ENCODE data around the gene FAS.
"Not testable (repeated sequence)": the region's sequence is repeated elsewhere in the genome, so short reads cannot be mapped to it uniquely, and the experiment has no call there.

Gene FAS

DNA sequence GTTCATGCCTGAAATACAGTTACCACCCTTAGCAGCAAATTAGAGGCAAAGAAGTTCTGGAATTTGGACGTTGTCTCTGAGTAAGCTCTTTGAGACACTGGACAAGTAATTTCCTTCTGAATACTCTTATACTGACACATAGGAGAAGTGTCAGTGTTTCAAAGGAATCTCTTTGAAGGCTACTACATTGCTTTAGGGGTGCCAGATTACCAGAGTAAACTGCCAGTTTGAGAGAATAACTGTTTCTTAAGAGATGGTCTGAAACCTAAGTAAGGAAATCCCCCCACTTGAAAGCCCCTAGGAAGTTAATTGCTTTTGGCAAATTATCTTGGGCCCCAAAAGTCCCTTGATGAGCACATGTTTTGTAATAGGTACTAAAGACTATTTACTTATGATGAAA lies 3.4 kb downstream of the FAS start:
- no peak for FAIRE-seq

DNA sequence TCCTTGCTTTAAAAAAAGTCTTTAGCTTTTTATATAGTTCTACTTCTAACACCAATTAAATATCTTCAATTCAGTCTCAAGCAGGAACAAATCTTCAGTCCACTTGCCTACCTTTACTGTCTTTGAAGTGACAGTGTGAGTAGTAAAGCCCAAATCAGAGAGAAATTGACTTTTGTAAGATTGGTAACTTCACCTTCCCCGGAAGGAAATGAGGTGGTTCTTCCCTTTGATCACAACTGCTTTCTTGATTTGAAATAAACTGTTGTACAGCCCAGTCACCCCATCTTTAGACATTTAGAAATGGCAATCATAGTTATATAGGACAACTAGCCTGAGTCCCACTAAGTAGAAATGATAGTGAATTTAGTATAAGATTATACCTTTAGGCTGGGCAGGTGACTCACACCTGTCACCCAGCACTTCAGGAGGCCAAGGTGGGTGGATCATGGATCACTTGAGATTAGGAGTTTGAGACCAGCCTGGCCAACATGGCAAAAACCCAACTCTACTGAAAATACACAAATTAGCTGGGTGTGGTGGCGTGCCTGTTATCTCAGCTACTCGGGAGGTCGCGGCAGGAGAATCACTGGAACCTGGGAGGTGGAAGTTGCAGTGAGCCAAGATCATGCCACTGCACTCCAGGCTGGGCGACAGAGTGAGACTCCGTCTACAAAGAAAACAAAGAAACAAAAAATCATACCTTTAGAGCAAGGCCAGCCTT lies 4.7 kb downstream of the FAS start:
- no peak for FAIRE-seq

DNA sequence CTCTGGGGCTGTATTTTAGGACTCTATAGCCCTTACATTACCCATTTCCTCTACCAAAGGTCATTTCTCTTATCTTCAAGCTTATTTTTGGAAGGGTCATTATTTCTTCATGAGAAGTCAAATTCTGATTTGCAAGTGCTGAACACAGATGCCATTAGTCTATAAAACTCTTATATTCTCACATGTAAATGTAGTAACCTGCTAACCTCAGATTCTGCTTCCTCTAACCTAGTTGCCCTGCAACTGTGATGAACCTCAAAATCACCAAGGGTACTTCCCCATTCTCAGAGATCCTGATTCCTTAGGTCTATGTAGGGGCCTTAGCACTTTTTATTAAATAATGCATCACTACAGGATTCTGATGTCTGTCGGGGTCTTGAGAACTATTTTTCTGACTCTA lies 6.3 kb downstream of the FAS start:
- no peak for FAIRE-seq

DNA sequence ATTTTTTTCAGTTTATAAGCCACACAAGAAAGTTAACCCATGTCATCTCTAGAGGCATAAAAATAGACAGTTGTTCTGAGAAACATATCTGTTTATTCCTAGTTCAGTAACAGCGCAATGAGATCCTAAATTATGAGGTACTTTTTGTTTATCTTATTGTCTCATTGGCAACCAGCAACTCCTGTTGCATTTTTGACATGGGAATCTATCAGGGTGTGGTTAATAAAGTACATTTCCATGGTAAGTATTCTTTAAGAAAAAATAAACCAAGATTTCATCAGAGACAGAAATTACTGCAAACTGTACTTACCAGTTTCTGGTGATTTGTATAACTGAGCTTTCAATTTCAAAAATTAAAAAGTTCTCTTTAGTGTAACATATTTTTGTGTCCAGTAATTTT lies 9.0 kb downstream of the FAS start:
- FAIRE-seq, result no peak

DNA sequence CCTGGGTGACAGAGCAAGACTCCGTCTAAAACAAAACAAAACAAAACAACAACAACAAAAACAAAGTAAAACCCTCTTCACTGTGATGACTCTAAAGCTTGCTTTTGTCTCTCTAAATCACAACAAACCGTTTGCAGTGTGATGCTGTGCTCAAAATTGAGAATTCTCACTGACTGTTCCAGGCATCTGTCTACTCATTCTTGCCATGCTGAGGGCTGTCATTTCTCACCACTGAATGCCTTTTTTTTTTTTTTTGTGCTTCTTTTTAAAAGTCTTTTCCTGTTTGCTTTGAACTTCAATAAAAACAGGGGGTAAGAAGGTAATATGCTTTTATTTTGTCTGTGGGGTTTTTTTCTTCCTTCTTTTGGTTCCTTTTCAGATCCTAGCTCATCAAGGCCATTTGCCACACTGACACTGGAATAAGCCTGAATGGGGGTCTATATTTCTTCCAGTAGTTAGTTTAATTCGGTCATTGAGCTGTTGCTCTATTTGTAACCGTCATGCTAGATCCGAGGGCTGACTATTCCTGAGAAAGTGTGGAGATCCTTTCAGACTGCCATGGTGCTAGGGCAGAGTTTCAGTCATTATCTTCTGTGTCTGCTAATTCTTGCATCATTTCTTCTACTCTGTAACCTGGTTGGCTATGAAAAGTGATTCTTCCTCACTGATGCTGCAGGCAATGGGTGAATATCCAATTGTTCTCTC lies 10.6 kb downstream of the FAS start:
- no peak for FAIRE-seq

DNA sequence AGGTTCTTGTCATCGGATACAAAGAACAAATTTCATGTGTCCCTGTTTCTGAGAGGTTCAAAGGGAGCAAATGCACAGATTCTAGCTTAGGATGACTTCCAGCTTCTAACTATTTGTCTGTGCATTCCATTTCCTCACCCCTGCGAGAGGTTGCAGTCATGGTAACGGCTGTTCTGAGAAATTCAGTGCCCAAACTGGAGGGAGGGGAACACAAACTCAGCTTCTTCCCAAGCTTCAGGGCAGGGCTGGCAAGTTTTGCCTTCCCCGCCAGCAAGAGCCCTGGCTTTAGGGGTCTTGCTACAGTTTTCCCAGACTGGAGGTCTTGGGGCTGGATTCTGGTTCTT lies 11.1 kb downstream of the FAS start:
- no peak for FAIRE-seq

DNA sequence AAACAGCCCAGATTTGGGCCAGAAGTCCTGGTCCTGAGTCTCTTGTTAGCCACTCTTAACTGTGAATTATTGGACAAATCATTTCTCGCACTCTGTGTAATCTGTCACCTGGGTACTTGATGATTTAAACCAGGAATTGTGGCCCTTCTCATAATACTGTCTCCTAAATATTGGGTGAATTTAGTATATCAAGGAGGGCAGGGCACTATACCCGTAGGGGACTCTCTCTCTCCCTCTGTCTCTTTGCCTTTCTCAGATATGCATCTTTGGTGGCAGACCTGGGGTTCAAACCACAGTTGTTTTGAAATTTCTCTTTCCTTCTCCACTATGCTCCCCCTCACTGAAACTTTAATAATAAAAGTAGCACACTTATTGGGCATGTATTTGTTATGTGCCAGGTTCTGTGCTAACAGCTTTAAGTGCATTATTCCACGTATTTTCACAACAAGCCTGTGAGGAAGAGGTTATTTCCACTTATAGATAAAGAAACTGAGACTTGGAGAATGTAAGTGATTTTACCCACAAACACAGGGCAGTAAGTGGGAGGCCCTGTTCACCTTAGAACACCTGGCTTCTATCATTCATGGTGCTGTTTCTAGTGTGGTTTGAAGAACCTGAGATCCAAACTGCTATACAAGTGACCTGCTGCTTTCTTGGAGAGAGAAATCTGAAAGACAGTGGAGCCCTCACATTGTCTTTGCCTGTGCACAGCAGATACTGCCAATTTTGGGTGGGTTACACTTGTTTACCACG lies 11.8 kb downstream of the FAS start:
- FAIRE-seq, result no peak

DNA sequence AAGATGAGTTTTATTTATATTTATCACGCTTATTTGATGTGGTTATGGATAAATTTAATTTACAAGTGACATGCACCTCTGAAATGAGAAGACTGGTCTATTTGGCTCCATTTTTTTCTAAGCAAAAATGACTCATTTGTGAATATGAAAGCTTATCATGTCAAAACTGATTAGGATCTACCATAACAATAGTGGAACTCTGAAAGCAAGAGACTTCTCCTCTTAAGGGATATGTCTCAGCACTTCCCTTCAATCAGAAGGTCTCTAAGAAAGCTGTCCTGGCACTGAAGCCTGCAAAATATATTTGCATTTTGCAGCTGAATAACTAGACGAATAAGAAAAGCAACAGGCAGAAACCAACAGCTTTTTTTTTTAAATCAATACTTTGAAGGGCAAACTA lies 12.7 kb downstream of the FAS start:
- no peak for FAIRE-seq

DNA sequence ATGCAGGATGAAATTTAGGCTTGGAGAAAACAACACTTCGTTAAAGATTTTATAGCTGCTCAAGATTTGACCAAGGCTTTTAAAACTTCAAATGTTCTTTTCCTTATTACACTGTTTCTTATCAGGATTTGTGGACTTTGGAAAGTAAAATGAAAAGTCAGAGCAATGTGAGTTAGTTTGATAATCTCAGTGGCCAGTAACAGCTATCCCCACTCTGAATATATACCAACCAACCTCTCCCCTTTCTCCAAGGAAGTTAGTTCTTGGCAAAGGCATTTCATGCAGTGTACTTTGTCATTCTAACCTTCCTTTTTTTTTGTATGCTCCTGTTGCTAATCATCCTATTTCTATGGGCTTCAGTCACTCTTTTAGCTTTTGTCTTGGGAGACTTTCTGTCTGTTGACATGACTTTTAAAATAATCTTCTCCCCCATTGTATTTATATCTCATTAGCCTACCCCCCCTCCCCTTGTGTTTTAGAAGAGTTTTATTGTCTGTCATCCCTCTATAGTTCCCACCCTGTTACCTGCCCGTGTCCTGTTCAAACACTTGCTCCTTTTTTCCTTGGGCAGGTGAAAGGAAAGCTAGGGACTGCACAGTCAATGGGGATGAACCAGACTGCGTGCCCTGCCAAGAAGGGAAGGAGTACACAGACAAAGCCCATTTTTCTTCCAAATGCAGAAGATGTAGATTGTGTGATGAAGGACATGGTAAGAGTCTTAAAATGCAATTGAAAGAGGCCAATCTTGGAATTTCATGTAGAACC lies 16.7 kb downstream of the FAS start:
- FAIRE-seq, result no peak

DNA sequence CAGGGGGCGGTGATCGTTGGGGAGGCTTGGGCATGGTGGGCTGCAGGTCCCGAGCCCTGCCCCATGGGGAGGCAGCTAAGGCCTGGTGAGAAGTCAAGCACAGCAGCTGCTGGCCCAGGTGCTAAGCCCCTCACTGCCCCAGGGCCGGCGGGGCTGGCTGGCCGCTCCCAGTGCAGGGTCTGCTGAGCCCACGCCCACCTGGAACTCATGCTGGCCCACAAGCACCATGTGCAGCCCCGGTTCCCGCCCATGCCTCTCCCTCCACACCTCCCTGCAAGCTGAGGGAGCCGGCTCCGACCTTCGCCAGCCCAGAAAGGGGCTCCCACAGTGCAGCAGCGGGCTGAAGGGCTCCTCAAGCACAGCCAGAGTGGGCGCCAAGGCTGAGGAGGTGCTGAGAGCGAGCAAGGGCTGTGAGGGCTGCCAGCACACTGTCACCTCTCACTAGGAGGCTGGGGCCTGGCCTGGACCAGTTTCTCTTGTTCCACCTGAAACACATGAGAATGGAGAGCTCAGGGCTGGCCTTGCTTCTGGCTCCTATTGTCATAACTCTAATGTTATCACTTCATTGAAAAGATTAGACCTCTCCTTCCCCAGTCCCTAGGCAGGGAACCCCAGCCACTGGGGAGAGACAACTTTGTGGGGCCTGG lies 28.2 kb downstream of the FAS start:
- not testable (repeated sequence) for FAIRE-seq

DNA sequence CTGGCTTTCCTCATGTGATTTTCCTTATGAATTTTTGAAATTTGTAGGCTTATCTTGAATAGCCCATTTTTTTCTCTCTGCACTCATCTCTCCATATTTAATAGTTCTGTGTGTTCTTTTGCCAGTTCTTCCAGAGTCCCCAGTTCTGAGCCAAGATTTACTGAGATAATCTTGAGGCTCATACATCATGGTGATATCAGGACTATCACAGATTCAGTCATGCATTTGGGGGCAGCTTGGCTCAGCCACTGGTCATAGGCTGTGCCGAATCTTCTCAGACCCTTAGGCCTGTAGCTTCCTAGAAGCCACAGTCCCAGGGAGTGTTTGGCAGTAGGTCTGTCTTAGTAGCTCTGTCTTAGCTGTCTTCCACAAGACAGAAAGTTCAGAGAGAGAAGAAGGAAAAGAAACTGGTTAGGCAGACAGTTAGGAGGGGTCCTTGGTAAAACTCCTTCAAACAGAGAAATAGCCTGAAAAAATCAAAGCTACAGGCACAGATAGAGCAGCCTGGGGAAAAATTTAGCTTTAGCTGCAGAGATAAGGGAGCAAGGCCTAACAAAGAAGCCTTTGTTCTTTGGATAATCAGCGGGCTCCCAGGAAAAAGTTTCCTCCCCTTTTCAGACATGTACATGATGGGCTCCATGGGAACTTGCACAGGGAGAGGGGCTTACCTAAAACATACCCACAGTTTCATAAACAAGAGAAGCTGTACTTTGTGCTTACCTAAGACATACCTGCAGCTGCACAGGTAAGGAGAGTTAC lies 29.1 kb downstream of the FAS start:
- no peak for FAIRE-seq

DNA sequence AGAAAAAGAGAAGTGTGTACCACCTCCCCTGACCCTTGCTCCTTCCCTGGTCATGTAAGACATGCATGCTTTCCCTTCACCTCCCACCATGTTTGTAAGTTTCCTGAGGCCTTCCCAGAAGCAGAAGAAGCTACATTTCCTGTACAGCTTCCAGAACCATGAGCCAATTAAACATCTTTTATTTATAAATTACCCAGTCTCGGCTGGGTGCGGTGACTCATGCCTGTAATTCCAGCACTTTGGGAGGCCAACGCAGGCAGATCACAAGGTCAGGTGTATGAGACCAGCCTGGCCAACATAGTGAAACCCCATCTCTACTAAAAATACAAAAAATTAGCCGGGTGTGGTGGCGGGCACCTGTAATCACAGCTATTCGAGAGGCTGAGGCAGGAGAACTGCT lies 30.9 kb downstream of the FAS start:
- not testable (repeated sequence) for FAIRE-seq

DNA sequence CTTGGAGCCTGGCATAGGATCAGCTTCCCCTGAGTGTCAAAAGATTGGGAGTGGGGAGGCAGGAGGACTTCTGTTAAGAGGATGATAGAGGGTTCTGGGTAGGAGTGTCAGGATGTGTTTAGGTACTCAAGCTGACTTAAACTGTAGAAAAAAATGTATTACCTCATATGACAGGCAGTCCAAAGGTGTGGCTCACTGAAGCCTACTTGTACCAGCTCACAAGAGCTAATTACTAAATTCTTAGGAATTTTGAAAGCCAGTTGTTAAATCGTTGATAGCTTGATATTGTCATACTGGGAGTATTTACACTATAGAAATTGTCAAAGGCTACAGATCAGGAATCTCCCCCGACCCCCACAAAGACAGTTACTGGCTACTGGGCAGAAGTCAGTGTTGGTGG lies 32.1 kb downstream of the FAS start:
- FAIRE-seq, result no peak

DNA sequence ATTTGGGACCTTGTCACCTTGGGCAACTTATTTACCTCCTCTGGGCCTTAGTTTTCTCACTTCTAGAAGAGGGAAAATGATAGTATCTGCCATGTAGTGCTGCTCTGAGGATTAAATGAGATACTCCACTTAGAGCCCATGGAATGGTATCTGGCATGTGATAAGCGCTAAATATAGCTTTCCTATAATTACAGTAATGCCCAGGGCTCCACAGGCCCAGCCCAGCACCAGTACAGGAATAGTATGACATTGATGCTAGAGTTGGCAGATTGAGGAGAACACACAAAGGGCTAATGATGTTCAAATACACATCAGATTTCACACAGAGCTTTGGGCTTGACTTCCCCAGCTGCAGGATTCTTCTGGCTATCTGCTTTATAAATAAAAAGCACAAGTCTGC lies 34.9 kb downstream of the FAS start:
- no peak for FAIRE-seq

DNA sequence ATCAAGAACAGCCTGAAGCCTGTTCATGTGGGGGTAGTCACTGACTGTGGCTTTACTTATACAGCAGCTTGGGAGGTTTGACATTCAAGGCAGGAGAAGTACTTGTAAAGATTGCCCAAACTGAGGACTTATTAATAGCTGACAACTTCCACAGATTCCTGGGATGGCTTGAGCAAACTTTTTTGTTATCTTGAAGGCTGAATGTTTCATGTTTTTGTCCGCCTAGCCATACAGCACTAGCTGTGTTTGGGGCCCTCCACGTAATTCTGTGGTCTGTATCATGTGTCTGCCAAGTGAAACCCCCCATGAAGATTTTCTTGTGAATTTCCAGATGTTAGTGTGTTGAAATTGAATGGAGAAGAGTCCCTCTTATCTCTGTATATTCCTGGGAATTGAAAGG lies 38.6 kb downstream of the FAS start:
- FAIRE-seq, result no peak

DNA sequence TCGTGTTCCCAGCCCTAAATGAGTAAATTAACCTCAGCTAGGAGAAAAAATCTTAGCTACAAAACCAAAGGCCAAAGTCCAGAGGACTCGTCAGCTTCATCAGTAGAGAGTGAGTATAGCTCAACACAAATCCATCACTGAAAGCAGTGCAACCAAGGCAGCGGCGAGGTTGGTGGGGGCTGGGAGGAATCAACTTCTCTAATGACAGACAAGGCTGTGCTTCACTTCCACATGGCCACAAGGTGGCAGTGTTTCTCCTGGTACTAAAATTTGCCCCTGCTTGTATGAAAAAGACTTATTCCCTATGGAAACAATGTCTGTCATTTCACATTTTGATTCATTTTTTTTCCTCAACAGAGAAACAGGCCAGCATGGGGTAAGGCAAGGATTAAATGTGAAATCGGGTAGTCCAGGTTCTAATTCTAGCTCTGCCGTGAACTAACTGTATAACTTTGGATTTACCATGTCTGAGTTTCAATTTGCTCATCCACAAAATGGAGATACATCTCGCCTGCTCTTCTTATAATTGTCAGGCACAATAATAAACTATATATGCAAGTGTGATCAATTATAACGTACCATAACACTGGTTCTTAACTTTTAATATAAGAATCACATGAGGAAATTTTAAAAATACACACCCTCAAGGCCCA lies 39.3 kb downstream of the FAS start:
- FAIRE-seq, result peak; percentile 24

DNA sequence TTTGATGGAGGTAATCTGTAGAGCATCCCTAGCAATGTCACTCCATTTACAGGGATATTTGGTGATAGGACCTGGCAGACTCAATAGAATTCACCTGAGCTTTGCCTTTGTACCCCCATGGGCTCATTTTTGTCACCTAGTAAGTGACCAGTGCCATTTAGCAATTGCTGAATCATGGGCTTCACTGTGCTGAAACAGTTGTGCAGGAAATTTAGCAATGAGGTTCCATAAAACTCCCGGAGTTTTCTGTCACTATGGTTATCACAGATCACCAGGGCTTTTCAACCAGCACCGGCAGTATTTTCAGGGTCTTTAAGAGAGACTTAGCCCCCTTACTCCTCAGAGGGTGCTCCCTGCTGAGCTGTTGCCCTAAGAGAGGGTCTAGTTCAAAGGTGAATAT lies 40.2 kb downstream of the FAS start:
- no peak for FAIRE-seq

DNA sequence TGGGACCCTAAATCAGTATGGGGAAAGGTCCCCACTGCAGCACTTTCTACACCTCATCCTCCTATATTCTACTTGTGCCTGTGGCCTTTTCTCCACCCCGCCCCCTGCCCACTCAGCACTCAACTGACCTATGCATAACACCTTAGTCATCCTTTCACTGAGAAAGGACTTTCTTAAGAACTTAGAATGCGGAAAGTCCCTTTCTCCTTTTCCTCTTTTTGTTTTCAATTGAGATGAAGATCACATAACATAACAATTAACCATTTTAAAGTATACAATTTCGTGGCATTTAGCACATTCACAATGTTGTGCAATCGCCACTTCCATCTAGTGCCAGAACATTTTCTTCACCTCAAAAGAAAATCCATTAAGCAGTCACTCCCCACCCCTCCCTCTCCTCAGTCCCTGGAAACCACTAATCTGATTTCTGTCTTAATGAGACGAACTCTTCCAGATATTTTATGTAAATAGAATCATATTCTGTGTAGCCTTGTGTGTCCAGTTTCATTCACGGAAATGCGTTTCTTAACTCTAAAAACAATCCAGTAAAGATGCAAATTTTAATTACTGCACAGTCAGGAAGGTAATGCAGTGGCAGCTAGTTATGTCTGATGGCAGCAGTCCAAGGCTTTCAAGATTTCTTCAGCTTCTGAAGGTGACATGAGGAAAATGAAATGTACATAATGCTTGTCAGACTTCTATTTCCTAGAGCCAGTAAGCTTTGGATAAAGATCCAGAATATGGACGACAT lies 41.7 kb downstream of the FAS start:
- no peak for FAIRE-seq

DNA sequence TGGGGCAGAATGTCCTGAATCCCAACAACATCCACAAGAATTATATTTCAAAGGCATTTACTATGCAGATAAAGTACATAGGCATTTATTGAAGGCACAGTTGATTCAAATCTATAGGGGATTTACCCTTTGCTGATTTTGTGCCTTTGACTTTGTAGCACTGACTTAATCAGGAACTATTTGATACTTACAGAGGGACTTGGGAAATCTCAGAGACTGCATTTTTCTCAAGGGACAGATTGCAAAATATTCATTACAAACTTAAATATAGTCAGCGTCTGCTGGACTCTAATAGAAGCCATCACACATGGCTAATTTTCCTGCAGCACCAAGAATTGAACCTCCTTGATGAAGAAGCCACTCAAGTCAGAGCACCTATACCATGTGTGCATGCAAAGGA lies 44.9 kb downstream of the FAS start:
- no peak for FAIRE-seq

DNA sequence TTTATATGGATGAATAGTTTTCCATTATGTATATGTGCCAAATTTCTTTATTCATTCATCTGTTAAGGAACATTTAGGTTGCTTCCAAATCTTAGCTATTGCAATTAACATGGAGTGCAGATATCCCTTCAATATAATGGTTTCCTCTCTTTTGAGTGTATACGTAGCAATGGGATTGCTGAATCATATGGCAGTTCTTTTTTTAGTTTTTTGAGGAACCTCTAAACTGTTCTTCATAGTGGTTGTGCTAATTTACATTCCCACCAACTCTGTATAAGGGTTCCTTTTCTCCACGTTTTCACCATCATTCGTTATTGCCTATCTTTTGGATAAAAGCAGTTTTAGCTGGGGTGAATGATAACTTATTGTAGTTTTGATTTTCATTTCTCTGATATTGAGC lies 46.5 kb downstream of the FAS start:
- no peak for FAIRE-seq

DNA sequence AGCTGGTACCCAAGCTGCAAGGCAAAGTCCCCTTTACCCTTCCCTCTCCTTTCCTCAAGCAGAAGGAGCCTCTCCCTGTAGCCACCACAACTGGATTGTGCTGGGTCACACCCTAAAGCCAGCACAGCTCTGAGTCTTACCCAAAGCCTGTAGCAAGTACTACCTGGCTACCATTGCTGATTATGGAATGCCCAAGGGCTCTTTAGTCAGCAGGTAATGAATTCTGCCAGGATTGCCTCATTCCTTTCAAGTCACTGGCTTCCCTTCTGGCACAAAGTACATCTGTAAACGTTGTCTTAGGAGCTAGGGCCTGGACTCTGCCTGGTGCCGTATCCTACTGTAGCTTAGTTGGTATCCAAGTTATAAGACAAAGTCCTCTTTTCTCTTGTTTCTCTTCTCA lies 52.0 kb downstream of the FAS start:
- FAIRE-seq, result no peak
